Measurements from ENCODE around the gene MRPS15. TPM values are rescaled to one million over a fixed set of nuclear protein-coding genes. Genes with fewer than 3 reads are reported as not detected.
"Not testable (repeated sequence)": the region's sequence is repeated elsewhere in the genome, so short reads cannot be mapped to it uniquely, and the experiment has no call there.

MRPS15 gene
- total RNA-seq, 4 donors from 2014 or later: 23.3 to 77.7 (median 36.4) TPM

DNA sequence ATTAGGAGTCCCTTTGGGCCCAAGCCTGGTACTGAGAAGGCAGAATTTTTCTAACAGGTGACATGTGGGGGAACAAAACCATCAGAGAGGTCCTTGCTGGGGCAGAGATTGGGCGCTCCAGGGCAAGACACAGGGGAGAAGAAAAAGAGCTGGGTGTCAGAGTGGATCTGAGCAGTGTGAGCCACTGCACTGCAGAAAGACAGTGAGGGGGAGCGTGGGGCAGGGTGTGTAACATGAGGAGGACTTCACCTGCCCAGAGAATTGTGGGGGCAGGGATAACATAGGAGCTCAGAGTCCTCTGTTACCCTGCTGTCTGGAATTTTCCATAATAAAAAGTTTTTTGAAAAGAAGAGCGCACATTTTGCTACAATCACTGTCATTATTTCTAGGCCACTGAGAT is 44.1 kb upstream of the MRPS15 start:
- no peaks in the 10 kb centered on the region for H3K4me1 ChIP-seq
- DNase-seq (ENCODE audit: low spot score in 2 of 2): no peak
- no peak overlapping the region for H3K27ac ChIP-seq
- H3K4me3 ChIP-seq: no peak overlapping the region
- no peaks in the 10 kb centered on the region for H3K9me3 ChIP-seq
- WGBS, 2 donors: 68 to 88% methylated on average over 3 of the region's 3 CpGs
- H3K36me3 ChIP-seq: no peaks in the 10 kb centered on the region
- no peaks in the 10 kb centered on the region for H3K27me3 ChIP-seq
- TF ChIP-seq, protein P1, sequence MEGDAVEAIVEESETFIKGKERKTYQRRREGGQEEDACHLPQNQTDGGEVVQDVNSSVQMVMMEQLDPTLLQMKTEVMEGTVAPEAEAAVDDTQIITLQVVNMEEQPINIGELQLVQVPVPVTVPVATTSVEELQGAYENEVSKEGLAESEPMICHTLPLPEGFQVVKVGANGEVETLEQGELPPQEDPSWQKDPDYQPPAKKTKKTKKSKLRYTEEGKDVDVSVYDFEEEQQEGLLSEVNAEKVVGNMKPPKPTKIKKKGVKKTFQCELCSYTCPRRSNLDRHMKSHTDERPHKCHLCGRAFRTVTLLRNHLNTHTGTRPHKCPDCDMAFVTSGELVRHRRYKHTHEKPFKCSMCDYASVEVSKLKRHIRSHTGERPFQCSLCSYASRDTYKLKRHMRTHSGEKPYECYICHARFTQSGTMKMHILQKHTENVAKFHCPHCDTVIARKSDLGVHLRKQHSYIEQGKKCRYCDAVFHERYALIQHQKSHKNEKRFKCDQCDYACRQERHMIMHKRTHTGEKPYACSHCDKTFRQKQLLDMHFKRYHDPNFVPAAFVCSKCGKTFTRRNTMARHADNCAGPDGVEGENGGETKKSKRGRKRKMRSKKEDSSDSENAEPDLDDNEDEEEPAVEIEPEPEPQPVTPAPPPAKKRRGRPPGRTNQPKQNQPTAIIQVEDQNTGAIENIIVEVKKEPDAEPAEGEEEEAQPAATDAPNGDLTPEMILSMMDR (IDR thresholded peaks at IDR 0.05): no peak
- TF ChIP-seq POLR2A (IDR thresholded peaks at IDR 0.05): no peak
- TF ChIP-seq EP300 (IDR thresholded peaks at IDR 0.05): no peak

DNA sequence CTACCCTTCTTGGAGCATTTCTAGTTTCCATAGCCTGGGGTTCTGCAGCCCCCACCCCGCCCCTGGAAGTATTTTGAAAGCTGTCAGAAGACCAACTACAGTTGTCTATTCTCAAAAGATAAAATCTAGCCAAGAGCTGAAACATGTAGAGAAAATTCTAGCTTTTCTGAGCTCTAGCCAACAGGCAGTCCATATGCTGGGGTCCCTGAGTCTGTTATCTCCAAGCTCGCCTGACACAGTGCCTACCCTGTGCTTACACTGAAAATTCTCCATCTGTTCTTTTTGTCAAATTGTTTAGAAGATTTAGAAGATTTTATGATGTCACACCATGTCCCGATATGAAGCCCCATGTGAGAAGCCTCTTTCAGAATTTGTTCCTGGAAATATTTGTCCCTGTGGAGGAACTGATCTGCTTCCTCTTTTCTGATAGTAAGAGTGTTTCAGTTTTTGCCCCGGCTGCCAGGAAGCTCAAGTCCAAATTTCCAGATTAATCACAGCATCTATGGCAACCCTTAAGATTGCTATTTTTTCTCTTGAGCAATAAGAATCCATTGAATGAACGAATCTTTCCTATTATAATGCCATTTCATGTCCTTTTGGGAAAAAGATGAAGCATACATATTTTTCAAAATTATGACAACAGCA is 42.2 kb upstream of the MRPS15 start:
- no peaks in the 10 kb centered on the region for H3K36me3 ChIP-seq
- no peak for DNase-seq (ENCODE audit: low spot score in 2 of 2)
- no peak overlapping the region for H3K27ac ChIP-seq
- TF ChIP-seq, protein P1 (IDR thresholded peaks at IDR 0.05): no peak
- TF ChIP-seq POLR2A (IDR thresholded peaks at IDR 0.05) (no peak), EP300 (IDR thresholded peaks at IDR 0.05) (no peak)
- no peaks in the 10 kb centered on the region for H3K27me3 ChIP-seq
- no peaks in the 10 kb centered on the region for H3K9me3 ChIP-seq
- 71 to 75% methylated on average over 5 of the region's 5 CpGs for WGBS, 2 donors
- no peak overlapping the region for H3K4me3 ChIP-seq
- no peaks in the 10 kb centered on the region for H3K4me1 ChIP-seq

DNA sequence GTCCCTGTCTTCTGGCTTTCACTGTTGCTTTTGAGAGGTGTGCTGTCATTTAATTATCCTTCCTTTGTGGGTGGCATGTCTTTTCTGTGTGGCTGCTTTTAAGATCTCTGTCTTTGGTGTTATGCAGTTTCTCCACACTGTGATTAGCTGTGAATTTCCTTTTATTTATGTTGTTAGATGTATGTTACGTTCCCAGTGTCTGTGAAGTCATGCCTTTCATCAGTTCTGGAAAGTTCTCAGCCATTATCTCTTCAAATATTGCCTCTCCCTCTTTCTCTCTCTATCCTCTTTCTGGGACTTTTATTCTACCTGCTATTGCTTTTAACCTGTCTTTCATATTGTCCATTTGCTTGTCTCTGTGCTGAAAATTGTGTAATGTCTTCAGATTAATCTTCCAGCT is 39.5 kb upstream of the MRPS15 start:
- Histone ChIP-seq H3K9me3 (no peaks in the 10 kb centered on the region), H3K27ac (no peak overlapping the region), H3K27me3 (no peaks in the 10 kb centered on the region), H3K4me1 (no peaks in the 10 kb centered on the region), H3K4me3 (no peak overlapping the region), H3K36me3 (no peaks in the 10 kb centered on the region)
- 50% methylated on average over 1 of the region's 1 CpG for WGBS, 2 donors
- TF ChIP-seq, protein P1 (IDR thresholded peaks at IDR 0.05): no peak
- TF ChIP-seq POLR2A (IDR thresholded peaks at IDR 0.05) (no peak), EP300 (IDR thresholded peaks at IDR 0.05) (no peak)
- no peak for DNase-seq (ENCODE audit: low spot score in 2 of 2)

DNA sequence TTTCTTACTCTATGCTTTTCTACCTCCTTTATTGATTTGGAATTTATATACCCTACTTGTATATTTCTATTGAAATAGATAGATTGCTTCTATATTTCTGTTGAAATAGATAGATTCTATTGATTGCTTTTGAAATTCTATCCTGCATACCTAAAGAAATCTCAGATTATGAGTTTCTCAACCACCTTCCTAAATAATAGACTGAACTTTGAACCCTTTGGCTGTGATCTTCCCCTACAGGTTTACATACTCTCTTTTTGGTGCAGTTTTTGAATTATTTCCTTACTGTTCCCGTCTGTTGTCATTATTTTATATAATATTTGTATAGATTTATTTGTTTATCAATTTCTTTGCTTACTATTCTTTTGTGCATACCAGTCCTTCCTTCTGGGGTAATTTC is 39.0 kb upstream of the MRPS15 start:
- TF ChIP-seq, protein P1 (IDR thresholded peaks at IDR 0.05): no peak
- TF ChIP-seq POLR2A (IDR thresholded peaks at IDR 0.05) (no peak), EP300 (IDR thresholded peaks at IDR 0.05) (no peak)
- no peak overlapping the region for H3K4me3 ChIP-seq
- no peak for DNase-seq (ENCODE audit: low spot score in 2 of 2)
- H3K36me3 ChIP-seq: no peaks in the 10 kb centered on the region
- no peak overlapping the region for H3K27ac ChIP-seq
- H3K4me1 ChIP-seq: no peaks in the 10 kb centered on the region
- H3K27me3 ChIP-seq: no peaks in the 10 kb centered on the region
- no peaks in the 10 kb centered on the region for H3K9me3 ChIP-seq
- 74 to 84% methylated on average over 1 of the region's 1 CpG for WGBS, 2 donors

DNA sequence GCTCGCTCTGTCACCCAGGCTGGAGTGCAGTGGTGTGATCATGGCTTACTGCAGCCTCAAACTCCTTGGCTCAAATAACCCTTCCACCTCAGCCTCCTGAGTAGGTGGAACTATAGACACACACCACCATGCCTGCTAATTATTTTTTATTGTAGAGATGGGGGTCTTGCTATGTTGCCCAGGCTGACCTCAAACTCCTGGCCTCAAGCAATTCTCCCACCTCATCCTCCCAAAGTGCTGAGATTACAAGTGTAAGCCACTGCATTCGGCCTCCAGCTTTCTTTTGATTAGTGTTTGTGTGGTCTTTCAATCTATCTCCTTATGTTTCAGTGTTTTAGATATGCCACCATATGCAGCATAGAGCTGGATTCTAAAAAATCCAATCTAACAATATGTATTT is 38.4 kb upstream of the MRPS15 start:
- H3K27me3 ChIP-seq: no peaks in the 10 kb centered on the region
- H3K36me3 ChIP-seq: no peaks in the 10 kb centered on the region
- no peak overlapping the region for H3K4me3 ChIP-seq
- WGBS, 2 donors: 73 to 83% methylated on average over 2 of the region's 2 CpGs
- no peak for TF ChIP-seq EP300 (IDR thresholded peaks at IDR 0.05)
- TF ChIP-seq, protein P1 (IDR thresholded peaks at IDR 0.05): no peak
- no peak for TF ChIP-seq POLR2A (IDR thresholded peaks at IDR 0.05)
- H3K4me1 ChIP-seq: no peaks in the 10 kb centered on the region
- DNase-seq (ENCODE audit: low spot score in 2 of 2): no peak
- no peak overlapping the region for H3K27ac ChIP-seq
- H3K9me3 ChIP-seq: no peaks in the 10 kb centered on the region

DNA sequence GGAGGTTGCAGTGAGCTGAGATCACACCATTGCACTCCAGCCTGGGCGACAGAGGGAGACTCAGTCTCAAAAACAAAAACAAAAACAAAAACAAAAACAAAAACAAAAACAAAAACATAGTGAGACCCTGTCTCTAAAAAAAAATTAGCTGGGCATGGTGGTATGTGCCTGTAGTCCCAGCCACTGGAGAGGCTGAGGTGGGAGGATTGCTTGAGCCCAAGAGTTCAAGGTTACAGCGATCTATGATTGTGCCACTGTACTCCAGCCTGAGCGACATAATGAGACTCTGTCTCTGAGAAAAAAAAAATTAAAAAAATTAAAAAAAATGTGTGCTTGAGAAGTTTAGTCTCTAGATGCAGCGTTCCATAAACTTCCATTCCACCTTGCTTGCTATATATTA is 37.7 kb upstream of the MRPS15 start:
- not testable (repeated sequence) for H3K27me3 ChIP-seq; H3K4me1 ChIP-seq; H3K27ac ChIP-seq; H3K4me3 ChIP-seq; DNase-seq (ENCODE audit: low spot score in 2 of 2); H3K36me3 ChIP-seq; H3K9me3 ChIP-seq
- WGBS, 2 donors: 77 to 80% methylated on average over 4 of the region's 4 CpGs
